Skin of body (tissue), 2 donors: ENCODE results near the gene SYNE1. TPM values are rescaled to one million over a fixed set of nuclear protein-coding genes. Genes with fewer than 3 reads are reported as not detected.

Source experiments
- DNase-seq: peaks from one replicate; lab custom pipeline; 2025; lab: John Stamatoyannopoulos, UW
- total RNA-seq: library from RNA; depleted of rRNA; stranded (reverse); fragments of >200 nt; gene quantifications from one replicate; pipeline ENCODE4 v1.2.3, GENCODE V29; 2014

SYNE1 gene
- total RNA-seq, 1 donor from 2014 or later: 155 TPM

DNA sequence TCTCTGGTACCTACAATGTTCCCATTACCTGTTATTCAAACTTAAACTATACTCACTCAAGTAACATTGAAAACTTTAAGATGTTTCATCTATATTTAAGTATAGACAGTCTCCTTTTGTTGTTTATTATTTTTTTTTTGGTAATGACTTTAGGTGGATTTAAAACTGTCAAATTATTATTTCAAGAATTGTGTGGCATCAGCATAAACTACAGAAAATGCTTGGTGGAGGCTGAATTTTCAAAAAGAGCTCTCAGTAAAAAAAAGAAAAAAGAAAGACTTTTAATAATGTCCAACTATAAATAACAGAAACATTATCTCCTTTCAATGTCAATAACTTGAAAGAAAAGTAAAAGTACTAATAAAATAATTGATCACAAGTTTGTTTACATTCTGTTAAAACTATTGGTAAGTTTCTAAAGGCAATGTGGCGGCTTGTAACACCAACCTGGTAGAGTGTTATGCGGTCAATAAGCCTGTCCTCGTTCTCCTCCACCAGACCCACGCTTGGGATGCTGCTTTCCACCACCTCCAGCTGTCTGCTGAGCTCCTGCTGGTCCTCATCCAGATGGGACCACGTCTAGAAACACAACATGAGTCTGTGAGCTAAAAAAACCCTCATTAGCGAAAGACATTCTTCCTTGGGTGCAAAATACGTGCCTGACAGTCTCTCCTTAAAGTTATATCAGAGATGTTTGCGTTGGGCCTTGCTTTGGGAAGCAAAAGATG lies 400.6 kb downstream of the SYNE1 start:
- no peak for DNase-seq

DNA sequence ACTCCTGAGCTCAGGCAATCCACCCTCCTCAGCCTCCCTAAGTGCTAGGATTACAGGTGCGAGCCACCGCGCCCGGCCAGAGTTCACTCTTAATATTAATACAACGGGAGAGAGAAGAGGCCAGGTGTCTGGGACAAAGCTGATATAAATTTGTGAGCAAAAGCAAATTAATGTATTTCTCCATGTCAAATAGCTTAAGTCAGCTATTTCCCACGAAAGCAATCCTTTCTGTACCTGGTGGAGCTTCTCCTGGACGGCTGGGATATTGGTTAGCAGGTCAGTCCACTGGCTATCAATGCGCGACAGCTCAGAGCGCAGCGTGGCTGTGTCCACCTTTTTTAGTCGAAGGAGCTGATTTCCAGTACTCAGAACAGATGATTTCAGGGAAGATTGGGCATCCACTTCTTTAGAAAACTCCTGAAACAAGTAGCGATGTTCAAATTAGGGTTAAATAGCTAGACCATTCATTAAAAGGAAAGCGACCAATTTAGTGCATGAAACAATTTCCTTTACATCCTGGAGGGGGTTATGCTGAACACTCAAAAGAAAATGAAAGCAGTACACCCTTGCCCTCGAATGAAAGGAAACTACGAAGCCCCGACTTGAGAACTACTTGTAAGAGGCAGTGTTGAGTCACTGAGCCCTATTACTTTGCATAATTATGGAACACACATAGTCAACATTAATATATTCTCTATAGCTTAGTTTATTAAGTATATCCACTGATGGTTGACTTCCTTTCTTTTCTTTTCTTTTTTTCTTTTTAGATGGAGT lies 403.4 kb downstream of the SYNE1 start:
- DNase-seq: no peak

GRCh38 chr6:152232501-152233151 lies 404.5 kb downstream of the SYNE1 start:
- DNase-seq: peak; percentile 62

DNA sequence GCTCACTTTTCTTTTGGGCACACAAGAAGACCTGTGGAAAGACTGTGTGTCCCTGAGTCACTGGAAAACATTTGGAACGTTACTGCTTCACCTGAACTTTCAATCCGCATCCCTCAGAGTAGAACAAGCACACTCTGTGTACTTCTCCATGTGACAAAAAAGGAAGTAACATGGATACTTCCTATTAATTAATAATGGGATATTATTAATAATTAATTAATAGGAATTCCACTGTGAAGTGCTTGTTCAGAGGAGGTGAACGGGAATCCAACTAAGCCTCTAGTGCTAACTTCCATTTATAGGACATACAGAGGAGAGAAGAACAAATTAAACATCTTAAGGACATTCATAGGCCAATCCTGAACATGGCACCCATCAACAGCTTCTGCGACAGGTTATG lies 407.8 kb downstream of the SYNE1 start:
- DNase-seq: no peak

- DNase-seq: no peak
Measured at GRCh38 chr6:152226119-152226518, 411.0 kb downstream of the SYNE1 start.

- DNase-seq: peak; percentile 39
Measured at GRCh38 chr6:152225241-152225934, 411.8 kb downstream of the SYNE1 start.

DNA sequence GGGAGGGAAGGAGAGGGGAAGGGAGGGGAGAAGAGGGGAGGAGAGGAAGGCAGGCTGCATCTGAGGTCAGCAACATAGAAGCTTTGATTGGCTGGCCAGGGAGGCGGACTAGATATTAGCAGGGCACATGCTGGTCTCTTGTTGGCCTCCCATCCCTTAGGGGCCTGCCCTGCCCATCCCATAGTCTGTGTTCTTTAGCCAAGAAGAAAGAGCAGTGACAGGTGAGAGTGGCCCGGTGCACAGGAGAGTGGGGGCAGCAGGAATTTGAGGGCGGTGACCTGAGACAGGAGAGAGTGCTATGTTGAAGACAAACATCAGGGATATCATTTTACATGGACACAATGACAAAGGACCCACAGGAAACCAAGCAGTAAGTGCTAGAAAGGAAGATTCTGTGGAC lies 413.5 kb downstream of the SYNE1 start:
- no peak for DNase-seq

DNA sequence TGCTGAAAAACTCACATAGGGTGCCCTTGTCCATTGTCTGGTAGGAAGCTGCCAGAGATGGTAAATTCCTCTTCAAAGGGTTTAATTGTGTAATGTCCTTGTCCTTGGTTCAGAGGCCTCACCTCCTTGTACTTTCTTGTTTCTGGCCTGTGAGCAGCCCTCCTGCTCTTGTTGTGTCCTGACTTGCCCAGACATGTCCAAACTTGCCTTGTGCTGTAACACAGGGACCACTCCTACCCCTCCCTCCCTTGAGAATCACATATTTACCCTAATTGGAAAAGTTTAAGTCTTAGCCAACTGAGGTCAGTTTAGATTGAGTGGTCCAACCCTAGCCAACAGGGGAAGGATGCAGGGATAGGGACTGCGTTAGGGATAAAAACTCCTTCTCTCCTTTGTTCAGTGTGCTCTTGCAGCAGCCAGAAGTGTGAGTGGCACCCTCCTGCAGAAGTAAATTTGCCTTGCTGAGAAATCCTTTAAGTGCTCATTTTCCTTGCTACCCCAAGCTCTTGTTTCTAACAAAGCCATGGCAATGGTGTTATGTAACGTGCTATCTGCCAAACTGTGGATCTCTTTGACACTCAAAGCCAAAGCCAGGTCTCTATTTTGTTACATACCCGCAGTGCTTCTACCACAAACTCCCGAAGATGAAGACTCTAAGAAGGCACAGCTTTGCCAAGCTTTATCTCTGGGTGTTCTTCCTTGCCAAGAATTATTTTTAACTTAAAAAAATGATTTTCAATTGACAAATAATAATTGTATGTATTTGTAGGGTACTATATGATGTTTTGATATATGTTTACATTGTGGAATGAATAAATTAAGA lies 415.1 kb downstream of the SYNE1 start:
- DNase-seq: no peak

- DNase-seq: no peak
Measured at GRCh38 chr6:152220786-152221185, 416.4 kb downstream of the SYNE1 start.

DNA sequence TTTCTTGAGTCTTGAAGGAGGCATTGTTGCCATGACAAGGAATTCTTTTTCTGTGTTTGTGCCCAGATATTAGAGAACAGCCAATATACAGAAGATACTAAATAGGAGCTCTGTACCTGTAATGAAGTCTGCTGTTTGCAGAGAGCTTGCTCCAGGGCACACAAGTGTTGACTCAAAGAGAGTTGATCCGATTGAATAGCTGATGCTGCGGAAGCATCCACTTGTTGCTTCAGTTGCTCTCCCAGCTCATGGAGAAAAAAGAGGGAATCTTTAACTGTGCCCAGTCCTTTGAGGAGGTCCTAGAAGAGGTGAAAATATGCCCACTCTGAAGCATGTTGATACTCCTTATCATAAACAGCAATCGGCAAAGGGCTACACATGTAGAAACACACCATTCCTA lies 418.3 kb downstream of the SYNE1 start:
- DNase-seq: no peak

- no peak for DNase-seq
Measured at GRCh38 chr6:152212437-152212836, 424.7 kb downstream of the SYNE1 start.

DNA sequence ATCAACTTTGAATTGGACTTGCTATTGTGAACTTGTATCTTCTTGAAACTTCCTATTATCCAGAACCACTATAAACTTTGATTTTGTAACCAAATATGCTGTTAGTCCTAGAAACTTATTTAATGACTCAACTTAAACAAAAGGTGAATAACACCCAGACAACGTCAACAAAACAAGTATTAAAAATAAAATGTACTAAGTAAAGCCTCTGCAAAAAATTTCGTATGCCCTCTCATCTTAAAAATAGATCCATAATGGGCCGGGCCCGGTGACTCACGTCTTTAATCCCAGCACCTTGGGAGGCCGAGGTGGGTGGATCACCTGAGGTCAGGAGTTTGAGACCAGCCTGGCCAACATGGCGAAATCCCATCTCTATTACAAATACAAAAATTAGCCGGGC lies 428.0 kb downstream of the SYNE1 start:
- DNase-seq: no peak

DNA sequence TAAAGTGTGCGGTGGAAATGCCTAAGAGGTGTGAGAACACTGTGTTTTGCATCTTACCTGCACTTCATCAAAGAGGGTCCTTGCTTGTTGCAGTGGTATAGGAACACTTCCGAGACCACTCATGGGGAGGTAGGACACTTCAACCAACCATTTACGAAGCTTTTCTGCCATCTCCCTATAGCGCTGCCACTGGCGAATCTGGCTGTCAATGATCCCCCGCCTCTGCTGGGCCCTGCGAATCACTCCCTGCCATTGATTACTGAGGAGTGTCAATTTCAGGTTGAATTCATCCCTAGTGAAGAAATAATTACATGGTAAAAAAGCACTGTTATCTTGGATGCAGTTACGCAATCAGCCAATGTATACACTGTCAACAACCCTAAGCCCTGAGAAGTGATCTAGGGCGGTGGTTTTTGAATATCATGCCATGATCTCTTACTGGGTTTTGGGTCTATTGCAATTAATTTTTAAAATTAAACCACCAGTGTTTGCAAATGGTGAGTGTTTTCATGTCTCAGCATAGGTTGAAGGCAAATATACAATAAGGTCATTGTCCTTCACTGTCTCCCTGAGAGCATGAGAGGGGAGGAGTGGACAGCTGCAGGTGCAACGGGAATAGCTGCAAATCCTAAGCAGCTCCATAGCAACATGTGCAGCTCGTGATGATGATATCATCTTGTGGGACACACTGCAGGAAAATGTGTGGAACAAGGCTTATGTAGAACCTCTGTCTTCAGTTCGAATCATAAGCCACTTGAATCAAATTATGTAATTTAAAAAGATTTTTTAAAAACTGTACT lies 429.0 kb downstream of the SYNE1 start:
- no peak for DNase-seq

DNA sequence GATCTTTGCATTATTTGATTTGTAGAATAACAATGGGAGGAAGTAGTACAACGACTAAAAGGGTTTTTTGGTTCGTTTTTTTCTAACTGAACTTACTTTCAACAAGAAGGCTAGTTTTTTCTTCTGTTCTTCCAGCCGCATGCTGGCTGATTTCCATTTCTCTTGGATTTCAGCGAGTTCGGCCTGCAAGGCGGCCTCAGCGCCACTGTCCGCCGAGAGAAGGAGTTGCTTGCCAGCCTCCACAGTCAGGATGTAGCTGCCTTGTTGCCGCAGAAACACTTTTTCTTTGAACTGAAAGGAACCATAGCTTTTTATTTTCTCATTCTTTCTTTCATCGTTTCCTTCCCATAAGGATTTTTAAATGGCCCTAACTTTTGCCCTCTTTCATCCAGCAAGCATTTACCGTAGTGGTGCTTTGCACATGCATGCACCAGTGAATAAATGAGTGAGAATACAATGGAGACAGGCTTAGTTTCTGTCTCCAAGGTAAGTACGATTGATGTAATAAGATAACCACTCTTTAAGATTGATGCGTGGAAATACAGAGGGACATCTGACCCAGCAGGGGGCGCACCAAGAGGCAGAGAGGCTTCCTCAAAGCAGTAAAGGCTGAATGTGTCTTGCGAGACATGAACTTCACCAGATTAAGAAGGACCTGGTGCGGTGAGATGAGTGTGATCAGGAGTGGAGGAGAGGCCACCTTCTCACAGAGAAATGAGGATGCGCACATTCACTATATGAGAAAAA lies 430.9 kb downstream of the SYNE1 start:
- no peak for DNase-seq

GRCh38 chr6:152204591-152204990 lies 432.6 kb downstream of the SYNE1 start:
- DNase-seq: no peak

GRCh38 chr6:152201120-152201519 lies 436.0 kb downstream of the SYNE1 start:
- no peak for DNase-seq

GRCh38 chr6:152195896-152196295 lies 441.3 kb downstream of the SYNE1 start:
- DNase-seq: no peak

DNA sequence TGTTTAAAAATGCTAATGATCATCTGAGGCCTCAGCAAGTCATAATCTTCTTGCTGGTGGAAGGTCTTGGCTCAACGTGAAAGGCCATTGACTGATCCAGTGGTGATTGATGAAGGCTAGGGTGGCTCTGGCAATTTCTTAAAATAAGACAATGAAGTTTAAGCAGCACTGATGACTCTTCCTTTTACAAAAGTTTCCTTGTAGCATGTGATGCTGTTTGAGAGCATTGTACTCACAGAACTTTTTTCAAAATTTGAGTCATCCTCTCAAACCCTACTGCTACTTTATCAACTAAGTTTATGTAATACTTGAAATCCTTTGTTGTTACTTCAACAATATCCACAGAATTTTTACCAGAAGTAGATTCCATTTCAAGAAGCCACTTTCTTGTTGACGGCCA lies 447.4 kb downstream of the SYNE1 start:
- DNase-seq: no peak

DNA sequence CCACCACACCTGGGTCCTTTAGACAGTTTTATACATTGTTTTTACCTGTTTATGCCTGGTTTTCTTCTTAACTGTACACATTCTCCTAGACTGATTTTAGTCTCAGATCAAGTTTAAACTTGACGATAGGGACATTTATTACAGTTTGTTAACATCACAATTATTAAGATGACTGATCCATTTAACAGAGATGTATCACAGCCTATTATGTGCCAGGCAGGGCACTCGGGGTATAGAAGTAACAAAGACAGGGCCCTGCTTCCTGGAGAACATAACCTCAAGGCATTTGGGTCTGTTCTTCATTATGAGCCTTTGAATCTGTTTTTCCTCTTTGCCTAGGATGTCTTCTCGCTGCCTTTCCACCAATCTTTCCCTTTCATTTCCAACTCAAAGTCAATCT lies 449.2 kb downstream of the SYNE1 start:
- DNase-seq: no peak
